GM18951 (cell line): Measurements from ENCODE around the gene SEC14L6.
"Not testable (repeated sequence)": the region's sequence is repeated elsewhere in the genome, so short reads cannot be mapped to it uniquely, and the experiment has no call there.

Source experiments
- POLR2A ChIP-seq: IDR thresholded peaks from 4 replicates; pipeline ENCODE4 v1.6.1; 2011; ENCODE audit warnings: mild to moderate bottlenecking; ENCODE audit not compliant: insufficient read length, insufficient read depth; ENCODE audit errors: extremely low read depth
- in situ Hi-C: fragments of 300-500 bp; cut with MboI; formaldehyde crosslinking; loops from one replicate; pipeline ENCODE4 v1.12.0; 2022; ENCODE audit warnings: low sequenced_read_pairs, mixed read lengths, inconsistent platforms; ENCODE audit not compliant: unreplicated experiment

The SEC14L6 gene

GRCh38 chr22:30574095-30574981 lies 27.8 kb upstream of the SEC14L6 start, which contains the start of gene GAL3ST1:
TSS of gene GAL3ST1 (minus strand) at chr22:30574665. CDS start at chr22:30557392, 17,273 bp downstream.
- TF ChIP-seq POLR2A = no peak
- in situ Hi-C loops = no loop called here

DNA sequence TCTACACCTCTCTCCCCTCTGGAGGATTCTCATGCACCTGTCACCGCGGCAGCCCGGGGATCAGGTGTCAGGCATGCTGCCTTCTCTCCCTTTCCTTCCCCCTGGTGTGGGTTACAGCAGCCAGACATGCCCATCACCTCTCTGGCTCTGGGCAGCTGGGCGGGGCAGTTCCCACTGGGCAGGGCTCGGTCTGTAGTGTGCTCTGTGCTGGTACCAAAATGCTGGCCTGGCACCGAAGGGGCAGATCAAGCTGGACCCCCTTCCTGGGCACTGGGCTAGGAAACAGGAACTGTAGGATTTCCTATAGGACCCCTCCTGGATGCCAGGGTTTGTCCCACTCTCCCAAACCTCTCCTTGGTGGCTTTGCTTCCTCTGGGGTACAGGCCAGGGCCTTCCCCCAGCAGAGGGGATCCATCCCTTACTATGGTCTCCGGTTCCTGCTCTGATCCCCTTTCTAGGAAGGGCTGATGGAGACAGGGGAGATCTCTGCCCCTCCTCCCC lies 27.1 kb upstream of the SEC14L6 start:
- no peak for TF ChIP-seq POLR2A
- in situ Hi-C loops = no loop called here

DNA sequence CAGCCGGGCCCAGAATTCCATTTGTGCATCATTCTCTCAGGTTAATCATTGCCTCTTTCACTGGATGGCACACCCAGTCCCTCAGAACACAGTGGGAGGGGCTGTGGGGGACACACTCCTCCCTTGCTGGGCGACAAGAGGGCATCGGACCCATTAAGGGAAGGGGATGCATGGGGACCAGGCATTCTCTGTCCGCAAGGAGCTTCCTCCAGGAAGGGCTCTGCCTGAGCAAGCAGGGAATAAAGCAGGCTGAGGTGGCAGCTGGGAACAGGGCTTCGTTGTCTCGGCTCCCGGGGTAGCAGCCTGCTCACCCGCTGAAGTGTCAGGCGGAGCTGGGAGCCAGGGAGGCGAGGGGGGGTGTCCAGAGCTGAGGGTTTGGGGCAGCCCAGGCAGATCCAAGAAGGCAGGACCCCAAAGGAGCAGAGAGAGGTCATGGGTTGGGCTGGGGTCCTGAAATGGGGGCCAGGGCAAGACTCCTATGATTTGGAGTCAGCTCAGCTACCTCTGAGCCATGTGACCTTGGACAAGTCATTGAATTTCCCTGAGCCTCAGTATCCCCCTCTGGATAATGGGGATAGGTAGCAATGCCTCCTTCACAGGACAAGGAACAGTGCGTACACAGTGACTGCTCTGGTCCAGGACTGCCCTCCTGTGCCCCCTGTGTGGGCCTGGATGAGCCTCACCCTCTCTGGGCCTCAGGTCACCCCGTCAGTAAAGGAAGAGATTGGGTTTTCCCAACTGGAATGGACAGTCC lies 26.5 kb upstream of the SEC14L6 start:
- in situ Hi-C loops = no loop called here
- no peak for TF ChIP-seq POLR2A

DNA sequence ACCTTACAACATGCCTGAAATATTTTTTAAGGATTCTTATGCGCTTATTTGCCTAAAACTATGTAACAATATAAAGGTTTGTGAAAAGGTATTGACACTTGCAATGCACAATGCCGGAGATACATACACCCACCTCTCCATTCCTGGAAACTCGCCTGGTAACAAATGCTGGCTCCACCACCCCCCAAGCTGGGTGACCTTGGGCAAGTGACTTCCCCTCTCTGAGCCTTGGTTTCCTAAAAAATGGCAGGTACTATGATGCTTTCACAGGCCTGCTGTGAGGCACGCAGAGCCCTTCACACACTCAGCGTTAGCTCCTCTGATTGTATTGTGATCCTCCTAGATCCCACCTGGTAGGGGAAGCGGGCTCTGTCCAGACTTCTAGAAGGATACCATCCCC lies 25.7 kb upstream of the SEC14L6 start:
- in situ Hi-C loops = no loop called here
- no peak for TF ChIP-seq POLR2A

- no peak for TF ChIP-seq POLR2A
- in situ Hi-C loops = no loop called here
Measured at GRCh38 chr22:30569674-30570202, 23.2 kb upstream of the SEC14L6 start.

DNA sequence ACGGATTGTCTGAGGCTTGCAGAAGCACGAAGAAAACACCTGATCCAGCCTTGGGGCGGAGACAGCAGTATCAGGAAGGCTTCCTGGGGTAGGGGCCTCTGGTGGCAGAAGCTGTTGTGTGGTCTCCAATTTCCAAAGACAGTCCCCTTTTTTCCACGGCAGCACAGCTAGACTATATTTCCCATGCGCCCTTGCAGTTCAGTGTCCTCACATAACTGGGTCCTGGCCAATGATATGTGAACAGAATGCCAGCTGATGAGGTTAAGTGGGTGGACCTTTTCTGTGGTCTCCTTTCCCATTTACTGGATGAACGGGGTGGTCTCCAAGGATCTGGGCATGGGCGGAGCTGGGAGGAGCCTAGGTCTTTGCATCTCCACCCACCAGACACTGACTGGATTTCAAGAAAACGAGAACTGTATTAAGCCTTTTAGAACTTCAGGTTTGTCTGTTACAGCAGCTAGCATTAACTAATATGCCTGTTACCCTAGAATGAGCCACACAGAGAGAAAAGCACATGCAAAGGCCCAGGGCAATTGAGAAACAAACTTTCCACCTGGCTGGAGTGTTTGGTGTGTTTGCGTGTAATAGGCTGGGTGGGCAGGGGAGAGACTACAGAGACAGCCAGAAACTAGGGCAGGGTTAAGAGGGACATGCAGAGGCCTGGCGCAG lies 21.7 kb upstream of the SEC14L6 start:
- TF ChIP-seq POLR2A = no peak
- in situ Hi-C loops = no loop called here

DNA sequence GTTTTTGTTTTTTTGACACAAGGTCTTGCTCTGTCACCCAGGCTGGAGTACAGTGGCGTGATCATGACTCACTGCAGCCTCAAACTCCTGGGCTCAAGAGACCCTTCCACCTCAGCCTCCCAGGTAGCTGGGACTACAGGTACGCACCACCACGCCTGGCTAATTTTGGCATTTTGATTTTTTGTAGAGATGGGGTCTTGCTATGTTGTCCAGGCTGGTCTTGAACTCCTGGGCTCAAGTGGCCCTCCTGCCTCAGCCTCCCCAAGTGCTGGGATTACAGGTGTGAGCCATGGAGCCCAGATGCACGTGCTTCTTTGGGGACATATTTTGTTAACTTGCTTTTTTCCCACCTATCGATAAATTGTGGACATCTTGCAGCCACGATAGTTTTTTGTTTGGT lies 20.7 kb upstream of the SEC14L6 start:
- in situ Hi-C loops = not testable (repeated sequence)

- in situ Hi-C loops = no loop called here
- TF ChIP-seq POLR2A = no peak
Measured at GRCh38 chr22:30566125-30566524, 19.6 kb upstream of the SEC14L6 start.

DNA sequence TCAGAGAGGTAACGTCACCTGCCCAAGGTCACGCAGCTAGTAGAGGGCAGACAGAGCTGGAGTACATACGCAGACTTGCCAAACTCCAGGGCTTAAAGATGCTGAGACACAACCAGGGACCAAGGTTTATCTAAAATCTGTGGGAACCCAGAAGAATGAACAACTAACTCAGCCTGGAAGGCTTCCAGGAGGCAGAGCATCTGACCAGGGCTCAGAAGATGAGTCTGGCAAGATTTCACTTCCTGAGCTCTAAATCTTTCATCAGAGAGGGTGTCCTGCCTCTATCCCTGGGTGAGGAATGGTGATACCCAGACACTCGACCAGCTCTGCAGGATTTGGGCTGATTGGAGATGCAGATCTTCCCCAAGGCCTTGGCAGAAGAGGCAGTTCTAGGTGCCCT lies 18.8 kb upstream of the SEC14L6 start:
- TF ChIP-seq POLR2A = no peak
- in situ Hi-C loops = no loop called here

DNA sequence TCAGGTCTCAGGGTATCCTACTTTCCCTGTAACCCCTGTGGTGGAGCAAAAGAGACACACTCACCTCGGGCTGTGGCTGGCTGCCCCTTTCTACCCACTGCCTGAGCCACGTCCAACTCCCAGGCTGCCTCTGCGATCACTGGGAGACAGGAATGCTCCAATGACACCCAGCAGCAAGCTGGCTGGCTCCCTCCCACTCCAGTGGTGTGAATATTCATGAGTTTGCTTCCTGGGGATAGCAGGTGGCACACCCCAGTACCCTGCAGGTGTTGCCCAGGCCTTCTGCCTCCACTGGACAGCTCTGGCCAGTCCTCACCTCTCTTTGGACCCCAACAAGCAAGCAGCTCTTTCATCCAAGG lies 18.2 kb upstream of the SEC14L6 start:
- in situ Hi-C loops = no loop called here
- TF ChIP-seq POLR2A = no peak

- in situ Hi-C loops = no loop called here
Measured at GRCh38 chr22:30564045-30564760, 17.7 kb upstream of the SEC14L6 start.

DNA sequence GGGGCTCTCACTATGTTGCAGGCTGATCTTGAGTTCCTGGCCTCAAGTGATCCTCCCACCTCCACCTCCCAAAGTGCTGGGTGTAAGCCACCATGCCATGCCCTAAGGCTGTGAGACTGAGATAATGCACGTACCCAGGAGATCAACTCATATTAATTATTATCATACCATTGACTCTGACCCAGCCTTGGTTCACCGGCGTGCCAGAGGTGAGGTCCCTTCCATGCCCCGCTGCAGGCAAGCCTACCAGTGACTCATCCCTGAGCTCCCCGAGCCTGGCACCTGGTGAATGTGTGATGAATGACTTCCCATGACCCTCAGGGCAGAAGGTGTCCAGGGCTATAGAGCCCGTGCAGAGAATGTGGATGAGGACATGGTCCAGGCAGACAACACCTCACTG lies 15.8 kb upstream of the SEC14L6 start:
- in situ Hi-C loops = no loop called here
- no peak for TF ChIP-seq POLR2A

More at GRCh38 chr22:30564045-30564760, 17.7 kb upstream of the SEC14L6 start:
- no peak for TF ChIP-seq POLR2A

GRCh38 chr22:30561402-30562189 lies 15.1 kb upstream of the SEC14L6 start:
- in situ Hi-C loops = no loop called here
- no peak for TF ChIP-seq POLR2A

- in situ Hi-C loops = not testable (repeated sequence)
Measured at GRCh38 chr22:30560643-30561202, 14.2 kb upstream of the SEC14L6 start.
